ENCODE measurements around the gene KLF2.

DNA sequence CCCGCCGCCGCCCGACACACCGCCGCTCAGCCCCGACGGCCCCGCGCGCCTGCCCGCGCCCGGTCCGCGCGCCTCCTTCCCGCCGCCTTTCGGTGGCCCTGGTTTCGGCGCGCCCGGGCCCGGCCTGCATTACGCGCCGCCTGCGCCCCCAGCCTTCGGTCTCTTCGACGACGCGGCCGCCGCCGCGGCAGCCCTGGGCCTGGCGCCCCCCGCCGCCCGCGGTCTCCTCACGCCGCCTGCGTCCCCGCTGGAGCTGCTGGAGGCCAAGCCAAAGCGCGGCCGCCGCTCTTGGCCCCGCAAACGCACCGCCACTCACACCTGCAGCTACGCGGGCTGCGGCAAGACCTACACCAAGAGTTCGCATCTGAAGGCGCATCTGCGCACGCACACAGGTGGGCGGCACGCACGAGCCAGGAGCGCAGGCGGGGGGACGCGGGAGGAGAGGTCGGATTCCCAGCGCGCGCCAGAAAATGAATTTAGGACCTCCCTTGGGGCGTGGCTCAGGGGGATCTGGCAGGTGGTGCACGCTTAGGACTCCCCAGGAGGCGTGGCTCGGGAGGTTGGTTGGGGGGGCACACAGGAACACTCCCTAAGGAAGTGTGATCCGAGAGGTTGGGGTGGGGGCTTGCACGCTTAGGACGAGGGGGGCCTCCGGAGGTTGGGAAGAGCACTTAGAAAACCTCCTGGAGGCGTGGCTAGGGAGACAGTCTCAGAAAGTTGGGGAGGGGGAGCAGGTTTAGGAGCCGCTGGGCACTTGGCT is 1.2 kb downstream of the KLF2 start:
- TF ChIP-seq POLR2AphosphoS5 (IDR thresholded peaks at IDR 0.05) = peak in 1 of 3 donors; percentile 77
- TF ChIP-seq, protein P1, sequence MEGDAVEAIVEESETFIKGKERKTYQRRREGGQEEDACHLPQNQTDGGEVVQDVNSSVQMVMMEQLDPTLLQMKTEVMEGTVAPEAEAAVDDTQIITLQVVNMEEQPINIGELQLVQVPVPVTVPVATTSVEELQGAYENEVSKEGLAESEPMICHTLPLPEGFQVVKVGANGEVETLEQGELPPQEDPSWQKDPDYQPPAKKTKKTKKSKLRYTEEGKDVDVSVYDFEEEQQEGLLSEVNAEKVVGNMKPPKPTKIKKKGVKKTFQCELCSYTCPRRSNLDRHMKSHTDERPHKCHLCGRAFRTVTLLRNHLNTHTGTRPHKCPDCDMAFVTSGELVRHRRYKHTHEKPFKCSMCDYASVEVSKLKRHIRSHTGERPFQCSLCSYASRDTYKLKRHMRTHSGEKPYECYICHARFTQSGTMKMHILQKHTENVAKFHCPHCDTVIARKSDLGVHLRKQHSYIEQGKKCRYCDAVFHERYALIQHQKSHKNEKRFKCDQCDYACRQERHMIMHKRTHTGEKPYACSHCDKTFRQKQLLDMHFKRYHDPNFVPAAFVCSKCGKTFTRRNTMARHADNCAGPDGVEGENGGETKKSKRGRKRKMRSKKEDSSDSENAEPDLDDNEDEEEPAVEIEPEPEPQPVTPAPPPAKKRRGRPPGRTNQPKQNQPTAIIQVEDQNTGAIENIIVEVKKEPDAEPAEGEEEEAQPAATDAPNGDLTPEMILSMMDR (IDR thresholded peaks at IDR 0.05) = no peak
- TF ChIP-seq POLR2A (IDR thresholded peaks at IDR 0.05) = no peak
